Fibroblast of gingiva (primary cell): Measurements from ENCODE around the gene LEKR1.

Experiments used
- DNase-seq: peaks from one replicate; pipeline ENCODE4 v3.0.0-alpha.2; 2011; ENCODE audit warnings: low read depth

The LEKR1 gene

GRCh38 chr3:156983559-156983958 is 157.4 kb downstream of the LEKR1 start:
- no peak for DNase-seq

DNA sequence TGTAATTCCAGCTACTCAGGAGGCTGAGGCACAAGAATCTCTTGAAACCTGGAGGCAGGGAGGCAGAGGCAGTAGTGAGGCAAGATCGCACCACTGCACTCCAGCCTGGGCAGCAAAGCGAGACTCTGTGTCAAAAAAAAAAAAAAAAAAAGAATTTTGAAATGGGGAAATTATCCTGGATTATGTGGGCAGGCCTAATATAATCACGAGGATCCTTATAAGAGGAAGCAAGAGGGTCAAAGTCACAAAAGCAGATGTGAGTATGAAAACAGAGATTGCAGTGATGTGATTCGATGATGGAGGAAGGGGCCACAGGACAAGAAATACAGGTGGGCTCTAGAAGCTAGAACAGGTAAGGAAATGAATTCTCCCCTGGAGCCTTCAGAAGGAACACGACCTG is 159.6 kb downstream of the LEKR1 start:
- DNase-seq = no peak

GRCh38 chr3:156987946-156988345 is 161.8 kb downstream of the LEKR1 start:
- DNase-seq = no peak

DNA sequence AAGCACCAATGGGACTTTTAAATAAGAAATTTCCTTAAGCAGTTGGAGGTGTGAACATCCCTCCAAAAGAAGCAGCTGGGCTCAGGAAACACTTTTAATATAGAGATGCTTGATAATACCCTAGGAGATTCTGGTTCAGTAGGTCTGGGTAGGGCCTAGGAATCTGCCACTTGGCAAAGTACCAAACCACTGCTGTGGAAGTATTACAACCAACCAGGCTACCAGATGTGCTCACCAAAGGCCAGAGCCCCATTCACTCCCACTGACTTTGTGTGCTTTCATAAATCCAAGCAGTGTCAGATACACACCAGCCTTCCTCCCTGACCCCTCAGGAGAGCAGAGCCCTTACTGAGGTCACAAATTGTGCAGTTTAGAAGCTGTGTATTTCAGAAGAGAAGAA is 171.2 kb downstream of the LEKR1 start:
- peak; percentile 30 for DNase-seq

DNA sequence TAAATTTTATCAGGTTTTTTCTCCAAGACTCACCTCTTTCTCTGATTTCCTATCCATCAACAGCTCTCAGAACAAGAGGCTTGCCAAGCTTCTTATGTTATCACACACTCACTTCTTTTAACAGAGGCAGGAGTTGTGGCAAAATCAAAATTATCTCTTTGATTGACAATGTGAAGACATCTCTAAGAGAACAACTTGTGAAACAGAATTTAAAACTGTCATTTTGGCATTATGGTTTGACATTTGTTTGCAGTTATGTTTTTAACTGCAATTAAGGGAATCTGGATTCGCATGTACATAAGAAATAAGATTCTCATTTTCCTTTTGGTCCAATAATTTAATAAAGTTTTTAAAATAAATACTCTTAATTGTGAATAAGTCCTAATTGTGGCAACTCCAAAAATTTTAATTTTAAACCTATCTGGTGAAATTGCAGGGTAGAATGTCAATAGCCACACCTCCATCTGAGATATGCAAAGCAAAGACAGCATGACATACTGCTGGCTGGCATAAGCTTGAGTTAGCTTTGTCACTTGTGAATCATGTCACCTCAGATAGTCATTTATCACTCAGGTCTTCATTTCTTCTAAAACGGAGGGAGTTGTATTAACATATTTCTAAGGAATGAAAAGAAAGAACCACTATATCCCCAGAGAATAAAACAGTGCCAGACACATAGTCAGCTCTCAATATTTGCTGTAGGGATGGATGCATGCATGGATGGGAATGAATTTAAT is 175.2 kb downstream of the LEKR1 start:
- DNase-seq = no peak

- DNase-seq = no peak
These were observed 195.5 kb downstream of the LEKR1 start for GRCh38 chr3:157021679-157022078.

- DNase-seq = no peak
These were observed 197.1 kb downstream of the LEKR1 start for GRCh38 chr3:157023226-157023625.

- DNase-seq = no peak
These were observed 199.9 kb downstream of the LEKR1 start for GRCh38 chr3:157026091-157026490.

DNA sequence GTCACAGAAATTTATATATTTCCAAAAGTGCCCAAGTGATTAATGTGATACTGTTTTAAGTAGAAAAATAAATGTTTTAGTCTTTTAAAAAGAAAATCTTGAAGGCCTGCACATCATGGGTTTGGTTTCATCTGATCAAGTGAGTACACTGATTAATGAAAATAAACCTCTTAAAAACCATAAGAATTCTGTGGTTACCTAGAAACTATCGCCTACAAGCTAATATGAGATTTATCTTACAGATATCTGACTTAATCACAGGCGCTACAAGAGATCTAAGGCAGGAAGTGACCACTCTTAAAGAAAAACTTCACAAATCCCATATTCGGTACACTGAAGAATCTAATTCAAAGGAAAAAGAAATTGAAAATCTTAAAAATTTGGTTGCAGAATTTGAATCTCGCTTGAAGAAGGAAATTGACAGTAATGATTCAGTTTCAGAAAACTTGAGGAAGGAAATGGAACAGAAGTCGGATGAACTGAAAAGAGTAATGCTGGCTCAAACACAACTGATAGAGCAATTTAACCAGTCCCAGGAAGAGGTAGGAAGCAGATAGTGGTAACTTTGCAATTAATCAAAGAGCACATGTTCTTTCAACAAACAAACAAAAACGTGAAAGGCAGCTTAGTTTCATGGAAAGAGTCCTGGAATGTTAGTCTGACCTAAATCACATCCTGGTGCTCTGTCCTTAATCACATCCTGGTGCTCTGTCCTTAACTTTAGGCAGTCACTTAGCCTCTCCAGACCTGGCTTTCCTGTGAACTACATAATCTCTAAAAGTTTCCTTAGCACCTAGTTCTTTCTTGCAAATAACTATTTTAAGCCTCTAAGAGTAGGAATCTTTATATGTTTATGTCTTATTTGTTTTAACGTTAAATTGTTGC is 201.9 kb downstream of the LEKR1 start:
- no peak for DNase-seq

DNA sequence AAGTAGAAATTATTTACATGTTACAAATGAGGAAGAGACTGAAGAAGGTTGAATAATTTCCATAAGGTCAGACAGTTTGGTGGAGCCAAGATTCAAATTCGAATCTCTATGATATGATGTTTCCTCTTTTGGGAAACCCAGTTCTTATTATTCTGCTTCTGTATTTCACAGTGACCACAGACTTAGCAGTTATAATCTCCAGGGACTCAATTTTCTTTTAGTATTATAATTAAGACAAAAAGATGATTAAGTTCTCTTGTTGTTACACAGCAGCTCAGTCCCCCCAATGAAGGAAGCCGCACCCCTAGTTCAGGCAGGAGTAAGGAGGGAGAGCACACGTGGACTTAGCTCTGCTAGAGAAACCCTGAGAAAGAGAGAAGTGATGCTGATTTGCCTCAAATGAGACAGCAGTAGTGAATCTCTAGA is 203.2 kb downstream of the LEKR1 start:
- no peak for DNase-seq

DNA sequence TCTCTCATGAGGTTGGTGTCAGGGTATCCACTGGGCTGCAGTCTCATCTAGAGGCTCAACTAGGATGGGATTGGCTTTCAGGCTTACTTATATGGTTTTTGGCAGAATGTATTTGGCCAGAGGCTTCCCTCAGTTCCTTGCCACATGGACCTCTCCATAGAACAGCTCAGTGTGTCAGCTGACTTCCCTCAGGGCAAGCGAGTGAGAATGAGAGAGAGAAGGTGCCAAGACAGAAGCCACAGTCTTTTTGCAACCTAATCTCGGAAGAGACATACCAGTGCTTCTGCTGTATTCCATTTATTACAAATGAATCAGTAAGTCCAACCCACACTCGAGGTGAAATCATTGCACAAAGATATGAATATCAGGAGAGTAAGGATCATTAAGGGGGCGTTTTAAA is 204.6 kb downstream of the LEKR1 start:
- DNase-seq = no peak

DNA sequence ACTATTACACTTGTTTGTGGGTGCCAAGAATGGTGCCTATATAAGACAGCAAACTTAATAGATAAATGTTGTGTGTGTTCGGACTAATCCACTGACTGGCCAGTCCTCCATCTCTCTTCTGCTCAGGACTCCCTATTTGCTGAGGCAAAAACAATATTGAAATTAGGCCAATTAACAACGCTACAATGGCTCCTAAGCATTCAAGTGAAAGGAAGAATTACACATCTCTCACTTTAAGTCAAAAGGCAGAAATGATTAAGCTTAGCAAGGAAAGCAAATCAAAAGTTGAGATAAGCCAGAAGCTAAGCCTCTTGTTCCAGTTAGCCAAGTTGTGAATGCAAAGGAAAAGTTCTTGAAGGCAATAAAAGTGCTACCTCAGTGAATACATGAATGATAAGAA is 206.8 kb downstream of the LEKR1 start:
- DNase-seq = no peak

DNA sequence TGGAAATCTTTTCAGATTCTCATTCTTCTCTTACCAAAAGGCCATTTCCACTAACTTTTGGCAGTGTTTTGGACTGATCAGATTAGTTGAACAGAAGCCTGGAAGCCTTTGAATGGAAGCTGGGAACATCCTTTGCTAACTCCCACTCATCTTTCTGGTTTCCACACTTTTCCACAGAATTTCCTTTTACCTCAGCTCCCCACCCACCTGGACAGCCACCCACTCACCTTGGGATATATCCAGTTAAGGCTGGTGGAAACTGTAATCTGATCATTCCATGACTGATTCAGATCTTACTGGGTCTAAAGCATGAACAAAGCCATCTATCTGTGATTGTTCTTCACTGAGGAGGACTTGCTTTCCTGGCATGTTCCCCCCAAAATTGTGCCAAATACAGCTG is 214.3 kb downstream of the LEKR1 start:
- no peak for DNase-seq

- DNase-seq = peak; percentile 30
These were observed 216.1 kb downstream of the LEKR1 start for GRCh38 chr3:157042226-157042625.

GRCh38 chr3:157043771-157044170 is 217.6 kb downstream of the LEKR1 start:
- DNase-seq = no peak

DNA sequence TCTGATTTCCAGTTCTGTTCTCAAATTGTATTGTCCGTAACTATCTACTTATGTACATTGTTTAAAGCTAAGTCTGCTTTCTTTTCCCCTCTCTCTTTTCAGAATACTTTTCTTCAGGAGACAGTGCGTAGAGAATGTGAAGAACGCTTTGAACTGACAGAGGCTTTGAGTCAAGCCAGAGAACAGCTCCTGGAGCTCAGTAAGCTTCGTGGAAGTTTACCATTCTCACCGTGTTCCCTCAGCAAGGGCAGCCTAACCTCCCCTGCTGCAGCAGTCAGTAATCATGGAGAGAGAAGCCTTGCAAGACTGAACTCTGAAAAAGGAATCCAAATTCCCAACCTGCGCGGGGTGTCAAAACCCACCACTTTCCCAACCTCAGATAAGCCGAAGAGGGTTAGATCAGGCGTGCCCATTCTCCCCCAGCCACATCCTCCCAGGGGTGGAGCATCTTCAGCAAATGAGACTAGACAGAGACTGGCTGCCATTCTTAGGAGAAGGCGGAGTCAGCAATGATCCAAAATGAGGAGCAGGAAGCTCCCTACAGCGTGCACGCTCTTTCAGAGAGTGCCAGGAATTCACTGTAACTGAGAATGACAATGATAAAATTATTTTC is 219.2 kb downstream of the LEKR1 start:
- no peak for DNase-seq

DNA sequence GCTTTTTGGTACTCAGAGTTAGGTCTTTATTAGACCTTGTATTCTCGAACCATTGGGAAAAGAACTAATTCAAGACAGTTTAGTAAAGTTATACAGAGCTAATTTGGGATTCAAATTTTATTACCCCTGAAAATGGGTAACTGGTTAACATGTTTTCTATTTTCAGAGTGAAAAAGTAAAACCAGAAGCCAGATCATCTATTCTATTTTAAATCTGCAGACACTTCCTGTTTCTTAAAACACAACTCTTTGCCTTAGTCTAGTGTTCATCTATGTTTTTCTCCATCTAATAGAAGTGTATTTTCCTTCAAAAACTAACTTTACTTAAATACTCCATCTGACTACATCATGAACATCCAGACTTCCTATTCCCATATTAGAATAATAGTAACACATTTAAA is 220.4 kb downstream of the LEKR1 start:
- no peak for DNase-seq

DNA sequence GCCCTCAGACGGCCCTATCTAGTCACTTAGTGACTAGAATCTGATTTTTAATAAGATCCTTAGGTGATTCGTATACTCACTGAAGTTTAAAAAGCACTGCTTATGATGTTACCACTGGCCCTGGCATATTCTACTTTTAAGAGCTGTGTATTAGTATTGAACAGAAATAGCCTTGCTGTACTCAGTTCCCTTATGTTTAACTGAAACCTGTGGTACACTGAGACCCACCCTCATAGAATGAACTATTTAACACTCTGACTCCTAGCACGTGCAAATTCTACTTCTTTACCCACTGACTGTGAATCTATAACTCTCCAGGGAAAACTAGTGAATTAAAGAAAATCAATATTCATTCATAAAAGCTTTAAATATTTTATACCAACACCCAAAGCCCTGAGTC is 224.9 kb downstream of the LEKR1 start:
- DNase-seq = no peak

GRCh38 chr3:157051591-157051990 is 225.4 kb downstream of the LEKR1 start:
- DNase-seq = no peak

- DNase-seq = no peak
These were observed 229.9 kb downstream of the LEKR1 start for GRCh38 chr3:157056035-157056434.

- DNase-seq = no peak
These were observed 232.4 kb downstream of the LEKR1 start for GRCh38 chr3:157058392-157059071.

DNA sequence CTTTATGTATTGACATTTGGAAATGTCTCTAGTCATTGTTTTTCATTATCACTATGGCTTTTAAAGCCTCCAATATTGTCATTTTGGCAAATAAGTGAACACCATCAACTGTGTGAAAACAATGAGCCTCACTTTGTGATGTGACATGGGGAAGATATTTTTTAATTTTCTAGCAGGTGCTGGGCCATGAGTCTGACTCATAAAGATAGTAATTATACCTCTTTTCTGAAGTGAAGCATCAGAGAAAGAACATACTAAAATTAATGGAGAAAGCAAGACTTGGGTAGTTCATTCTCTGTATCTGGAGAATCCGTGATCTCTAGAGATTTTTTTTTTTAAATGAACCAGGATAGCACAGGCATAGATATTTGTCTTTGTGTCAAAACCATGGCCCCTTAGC is 233.0 kb downstream of the LEKR1 start:
- no peak for DNase-seq
